ENCODE results near the gene WNK1.

GRCh38 chr12:785706-786105 lies 33.3 kb downstream of the WNK1 start:
- TF ChIP-seq CTCF (IDR thresholded peaks at IDR 0.05) = no peak
- no peak for TF ChIP-seq POLR2A (IDR thresholded peaks at IDR 0.05)

All from adrenal gland (tissue), 5 donors.